HepG2 (cell line): Measurements from ENCODE around the gene ISY1. TPM values are rescaled to one million over a fixed set of nuclear protein-coding genes. Genes with fewer than 3 reads are reported as not detected.

Experiments
- AGO2 ChIP-seq: fragments of 200-400 bp; formaldehyde crosslinking; optimal IDR thresholded peaks from 2 replicates; pipeline ENCODE3; 2017; ENCODE audit warnings: mild to moderate bottlenecking, low read depth, low read length, moderate library complexity
- ATF3 ChIP-seq: sonication (generic); formaldehyde crosslinking; IDR thresholded peaks from 2 replicates; pipeline ENCODE4 v1.4.0; 2020; ENCODE audit warnings: missing genetic modification reagents
- CBFB ChIP-seq: sonication (generic); formaldehyde crosslinking; IDR thresholded peaks from 2 replicates; pipeline ENCODE4 v1.4.0; 2020; ENCODE audit warnings: missing genetic modification reagents
- FOXK2 ChIP-seq: fragments of 450-650 bp; IDR thresholded peaks from 2 replicates; pipeline ENCODE4 v1.6.1; 2016
- FUBP1 ChIP-seq: sonication (generic); formaldehyde crosslinking; IDR thresholded peaks from 2 replicates; pipeline ENCODE4 v1.5.1; 2020; ENCODE audit warnings: missing genetic modification reagents, mild to moderate bottlenecking, borderline replicate concordance
- HDAC6 ChIP-seq: fragments of 200-600 bp; sonication (generic); IDR thresholded peaks from 2 replicates; pipeline ENCODE4 v1.7.0; 2017; ENCODE audit warnings: mild to moderate bottlenecking, antibody characterized with exemption, low read length, low read depth
- HNRNPUL1 ChIP-seq: fragments of 200-400 bp; formaldehyde crosslinking; IDR thresholded peaks from 2 replicates; pipeline ENCODE4 v1.6.1; 2017; ENCODE audit warnings: low read depth, mild to moderate bottlenecking, low read length, moderate library complexity
- KDM1A ChIP-seq: IDR thresholded peaks from 2 replicates; pipeline ENCODE4 v1.6.1; 2016; ENCODE audit warnings: missing compliant biosample characterization
- KMT2A ChIP-seq: sonication (generic); formaldehyde crosslinking; IDR thresholded peaks from 2 replicates; pipeline ENCODE4 v1.4.0; 2020; ENCODE audit warnings: missing genetic modification reagents
- LBX2 ChIP-seq: sonication (generic); formaldehyde crosslinking; IDR thresholded peaks from 2 replicates; pipeline ENCODE4 v1.5.0; 2020; ENCODE audit warnings: missing genetic modification reagents, mild to moderate bottlenecking, borderline replicate concordance
- SAP130 ChIP-seq: IDR thresholded peaks from 2 replicates; pipeline ENCODE4 v1.6.1; 2016; ENCODE audit warnings: low read depth
- SKI ChIP-seq: fragments of 450-650 bp; IDR thresholded peaks from one replicate; pipeline ENCODE4 v1.6.1; 2018; ENCODE audit warnings: mild to moderate bottlenecking; ENCODE audit not compliant: partially characterized antibody
- SP1 ChIP-seq, 2 experiments: fragments of 450-650 bp in 1 of 2; sonication (generic) in 1 of 2; formaldehyde crosslinking in 1 of 2; IDR thresholded peaks; 2 replicates each; pipeline versions ENCODE4 v1.4.0 to v1.6.1; 2016 to 2020; ENCODE audit warnings: missing genetic modification reagents in 1 of 2
- TEAD2 ChIP-seq: sonication (generic); formaldehyde crosslinking; IDR thresholded peaks from 2 replicates; pipeline ENCODE4 v1.9.0; 2021; ENCODE audit warnings: missing genetic modification reagents
- ZNF253 ChIP-seq: sonication (generic); formaldehyde crosslinking; IDR thresholded peaks from 2 replicates; pipeline ENCODE4 v1.8.0; 2022; ENCODE audit warnings: mild to moderate bottlenecking, missing genetic modification reagents, borderline replicate concordance
- ZNF33B ChIP-seq: sonication (generic); formaldehyde crosslinking; IDR thresholded peaks from 2 replicates; pipeline ENCODE4 v1.5.1; 2020; ENCODE audit warnings: mild to moderate bottlenecking, missing genetic modification reagents
- ZNF513 ChIP-seq: sonication (generic); formaldehyde crosslinking; conservative IDR thresholded peaks from 2 replicates; pipeline ENCODE4 v1.5.0; 2020; ENCODE audit warnings: missing genetic modification reagents
- ZNF646 ChIP-seq: sonication (generic); formaldehyde crosslinking; IDR thresholded peaks from 2 replicates; pipeline ENCODE4 v1.9.0; 2021; ENCODE audit warnings: mild to moderate bottlenecking, missing genetic modification reagents
- ZNF678 ChIP-seq: sonication (generic); formaldehyde crosslinking; IDR thresholded peaks from 2 replicates; pipeline ENCODE4 v1.4.0; 2020; ENCODE audit warnings: mild to moderate bottlenecking, missing genetic modification reagents
- ZNF740 ChIP-seq: sonication (generic); formaldehyde crosslinking; IDR thresholded peaks from 2 replicates; pipeline ENCODE4 v1.4.0; 2020; ENCODE audit warnings: missing genetic modification reagents
- polyA plus RNA-seq, 8 experiments: library from polyadenylated mRNA; depleted of rRNA in 3 of 8; stranded (reverse) in 7 of 8; unstranded in 1 of 8; fragments of >200 nt; fragmentation: Illumina TruSeq in 4 of 8; extraction: Trizol in 4 of 8; gene quantifications; 2 replicates each; pipeline versions ENCODE4 v1.2.1 to v1.2.3, GENCODE V29; 2011 to 2016; ENCODE audit warnings: low read depth in 4 of 8, missing spikeins in 1 of 8, mixed read lengths in 1 of 8; ENCODE audit not compliant: insufficient read depth in 1 of 8
- total RNA-seq, 5 experiments: library from RNA; depleted of rRNA; stranded (reverse); fragments of >200 nt; fragmentation: Illumina TruSeq; extraction: Trizol; gene quantifications; 2 replicates each; pipeline ENCODE4 v1.2.3, GENCODE V29; 2016; ENCODE audit warnings: low read depth in 1 of 5

The ISY1 gene
- total and polyA plus RNA-seq, 2 of the 13 experiments (the other 11 are each of a cell fraction or from before 2014, with no cell fraction given): 21.0 to 39.1 TPM

- TF ChIP-seq CBFB (no peak), ZNF33B (CRISPR knock-in tag) (no peak), FUBP1 (no peak), KMT2A (CRISPR knock-in tag) (no peak), ZNF253 (CRISPR knock-in tag) (no peak), SP1 (IDR thresholded peaks at IDR 0.05) (peak; percentile 98), SP1 (CRISPR knock-in tag; IDR thresholded peaks at IDR 0.05) (peak; percentile 11; the same call in 1 of the 2 replicates), ZNF740 (CRISPR knock-in tag) (no peak), KDM1A (no peak), FOXK2 (no peak), TEAD2 (CRISPR knock-in tag) (no peak), LBX2 (CRISPR knock-in tag) (no peak), AGO2 (no peak), ZNF513 (CRISPR knock-in tag) (no peak), ZNF678 (CRISPR knock-in tag) (no peak), ZNF646 (CRISPR knock-in tag) (no peak), SKI (peak; percentile 33), HDAC6 (no peak), SAP130 (CRISPR knock-in tag) (no peak), HNRNPUL1 (0 out of 2 replicates have a peak, but pooled peaks have one; percentile 30), ATF3 (CRISPR knock-in tag) (no peak)
Measured at GRCh38 chr3:129121792-129122411, 39.0 kb downstream of the ISY1 start, which contains the start of gene RAB43 (continued).
